Astrocyte of the hippocampus (primary cell): ENCODE measurements around the gene IVD.
"Not testable (repeated sequence)": the region's sequence is repeated elsewhere in the genome, so short reads cannot be mapped to it uniquely, and the experiment has no call there.

Experiments used
- DNase-seq: peaks from one replicate; pipeline ENCODE4 v3.0.0; 2011; ENCODE audit warnings: low read depth, low spot score

The IVD gene

GRCh38 chr15:40438712-40439111 lies 33.1 kb downstream of the IVD start:
- DNase-seq = no peak

DNA sequence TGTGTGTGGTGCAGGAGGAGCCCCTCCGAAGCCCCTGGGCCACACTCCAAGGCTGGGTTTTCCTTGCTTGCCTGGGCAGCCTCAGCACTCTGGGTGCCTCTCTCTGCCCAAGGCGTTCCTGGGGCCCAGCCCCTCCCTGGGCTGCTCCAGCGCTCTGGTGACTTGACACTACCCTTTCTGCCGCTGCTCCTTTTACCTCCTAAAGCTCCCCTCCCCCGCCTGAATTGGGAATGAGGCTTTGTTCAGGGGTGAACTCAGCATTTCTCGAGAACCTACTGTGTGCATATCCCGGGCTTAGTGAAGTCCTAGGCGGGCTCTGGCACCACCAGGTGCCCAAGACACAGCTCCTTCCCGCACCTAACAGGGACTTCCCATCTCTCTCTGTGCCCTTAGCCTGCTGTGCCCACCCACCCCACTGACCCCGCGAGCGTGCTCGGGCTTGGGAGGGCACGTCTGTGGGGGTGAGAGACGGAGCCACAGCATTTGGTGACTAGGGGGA lies 33.9 kb downstream of the IVD start:
- DNase-seq = peak; percentile 41

DNA sequence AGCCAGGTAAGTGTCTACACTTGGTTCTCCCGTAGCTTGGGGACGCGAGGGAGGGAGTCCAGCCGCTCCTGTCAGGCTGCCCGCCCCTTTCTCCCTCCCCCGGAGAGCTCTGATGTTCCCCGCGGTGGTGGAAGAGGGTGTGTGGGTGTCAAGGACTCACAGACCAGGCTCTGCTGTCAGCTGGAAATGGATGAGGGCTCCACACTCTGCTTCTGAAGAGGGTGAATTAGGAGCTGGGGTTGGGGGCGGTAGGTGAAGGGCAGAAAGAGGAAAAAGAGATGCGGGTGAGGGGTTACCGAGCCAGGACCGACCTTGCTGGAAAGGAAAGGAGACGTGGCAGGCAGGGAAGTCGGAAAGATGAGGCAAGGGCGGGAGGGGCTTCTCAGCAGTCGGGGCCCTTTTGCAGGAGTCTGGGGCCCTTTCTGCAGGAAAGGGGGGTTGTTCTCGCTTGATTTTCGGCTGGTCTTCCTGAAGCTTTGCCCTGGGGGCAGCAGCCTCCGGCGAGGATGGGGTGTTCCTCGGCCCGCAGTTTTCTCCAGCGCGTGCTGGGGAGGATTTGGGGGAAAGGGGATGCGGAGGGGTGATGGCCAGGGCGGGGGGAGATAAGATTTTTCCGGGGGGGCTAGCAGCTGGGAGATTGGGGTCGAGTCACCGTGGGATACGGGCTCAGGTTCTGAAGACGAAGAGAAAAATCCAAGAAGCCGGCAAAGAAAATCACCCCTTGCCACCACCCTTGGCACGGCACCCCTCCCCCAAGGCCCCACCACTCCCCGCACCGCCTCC lies 34.6 kb downstream of the IVD start:
- DNase-seq = peak; percentile 62

GRCh38 chr15:40440743-40441564 lies 35.4 kb downstream of the IVD start, which contains the start of gene BAHD1:
Gene BAHD1, plus strand, starts transcription at chr15:40440953. Its CDS starts 17,512 bp downstream, at chr15:40458465.
- peak; percentile 98 for DNase-seq

GRCh38 chr15:40441565-40442531 lies 36.3 kb downstream of the IVD start:
- DNase-seq = peak; percentile 50

- no peak for DNase-seq
Measured at GRCh38 chr15:40443255-40443654, 37.7 kb downstream of the IVD start.

DNA sequence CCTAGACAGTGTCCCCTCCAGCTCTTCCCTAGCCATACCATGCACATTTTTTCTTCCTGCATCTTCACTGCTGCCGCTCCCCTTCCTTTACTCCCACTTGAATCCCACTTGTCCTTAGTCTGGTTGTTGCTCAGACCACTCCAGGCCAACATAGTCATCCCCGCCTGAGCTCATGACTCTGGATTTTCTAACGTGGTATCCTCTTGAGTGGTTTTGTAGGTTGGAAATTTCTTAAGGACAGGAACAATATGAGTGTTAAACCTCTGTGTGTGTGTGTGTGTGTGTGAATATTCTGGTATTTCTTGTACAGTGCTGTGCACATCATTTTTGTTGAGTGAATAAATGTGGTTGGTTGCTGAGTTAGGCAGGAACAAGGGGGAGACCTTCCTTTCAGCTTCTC lies 38.3 kb downstream of the IVD start:
- DNase-seq = no peak

GRCh38 chr15:40444736-40445135 lies 39.1 kb downstream of the IVD start:
- DNase-seq = no peak

GRCh38 chr15:40445421-40445922 lies 39.9 kb downstream of the IVD start:
- peak; percentile 51 for DNase-seq

- no peak for DNase-seq
Measured at GRCh38 chr15:40446144-40446543, 40.5 kb downstream of the IVD start.

GRCh38 chr15:40448354-40448753 lies 42.8 kb downstream of the IVD start:
- no peak for DNase-seq

DNA sequence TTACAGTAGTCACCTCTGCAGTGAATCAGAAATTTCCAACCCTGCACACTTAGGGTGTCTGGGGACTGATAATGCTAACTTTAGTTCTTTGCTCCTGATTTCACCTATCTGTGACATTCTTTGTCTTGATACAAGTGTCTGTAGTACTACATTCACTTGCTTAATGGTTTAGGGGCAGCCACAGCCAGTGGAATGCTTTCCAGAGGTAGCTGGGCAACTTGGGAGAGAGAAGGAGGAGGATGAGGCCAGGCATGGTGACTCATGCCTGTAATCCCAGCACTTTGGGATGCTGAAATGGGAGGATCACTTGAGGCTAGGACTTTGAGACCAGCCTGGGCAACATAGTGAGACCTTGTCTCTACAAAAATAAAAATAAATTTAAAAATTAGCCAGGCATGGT lies 43.7 kb downstream of the IVD start:
- no peak for DNase-seq

DNA sequence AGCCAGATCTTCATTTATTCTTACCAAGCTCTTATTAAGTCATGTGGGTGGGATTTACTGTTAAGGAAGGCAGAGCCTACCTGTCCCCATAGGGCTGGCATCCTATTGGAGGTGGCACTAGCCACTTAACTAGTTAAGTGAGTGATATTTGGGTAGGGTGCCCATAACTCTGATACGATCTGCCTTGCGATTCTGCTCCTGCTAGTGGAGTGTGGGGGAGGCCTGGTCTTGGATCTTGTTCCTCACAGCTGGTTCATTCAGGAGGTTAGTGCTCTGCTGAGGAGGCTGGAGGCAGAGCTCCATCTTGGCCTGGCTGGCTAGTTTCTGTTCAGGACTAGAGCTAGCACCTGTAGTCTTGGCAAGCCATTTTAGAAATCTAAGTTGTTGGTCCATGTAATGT lies 44.5 kb downstream of the IVD start:
- no peak for DNase-seq

DNA sequence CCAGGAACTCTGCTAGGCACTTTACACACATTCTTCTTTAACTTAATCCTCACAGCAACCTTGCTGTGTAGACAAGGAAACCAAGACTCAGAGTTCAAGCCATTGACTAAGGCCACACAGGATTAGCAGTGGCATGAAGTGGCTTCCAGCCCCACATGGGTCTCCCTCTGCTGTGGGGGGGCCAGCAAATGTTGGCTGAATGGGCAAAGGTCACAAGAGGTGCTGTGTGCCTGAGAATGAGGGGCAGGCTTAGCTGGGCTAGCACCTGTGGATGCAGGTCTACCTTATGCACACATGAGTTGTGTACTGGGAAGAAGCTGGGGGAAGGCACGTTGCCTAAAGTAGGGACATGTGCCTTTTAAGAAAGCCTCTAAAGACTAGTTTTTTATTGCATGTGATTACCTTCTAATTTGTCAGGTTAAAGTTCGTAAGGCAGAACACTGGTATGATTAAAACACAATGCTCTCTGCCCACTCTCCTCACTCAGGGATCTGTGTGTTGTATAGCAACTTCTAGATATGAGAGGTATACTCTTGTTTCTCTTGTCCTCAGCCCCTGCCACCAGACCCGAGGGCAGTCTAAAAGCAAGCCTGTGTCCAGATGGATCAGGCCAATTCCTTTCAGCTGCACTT lies 46.0 kb downstream of the IVD start:
- no peak for DNase-seq

- no peak for DNase-seq
Measured at GRCh38 chr15:40452296-40453090, 46.9 kb downstream of the IVD start.

GRCh38 chr15:40453941-40454340 lies 48.3 kb downstream of the IVD start:
- not testable (repeated sequence) for DNase-seq

DNA sequence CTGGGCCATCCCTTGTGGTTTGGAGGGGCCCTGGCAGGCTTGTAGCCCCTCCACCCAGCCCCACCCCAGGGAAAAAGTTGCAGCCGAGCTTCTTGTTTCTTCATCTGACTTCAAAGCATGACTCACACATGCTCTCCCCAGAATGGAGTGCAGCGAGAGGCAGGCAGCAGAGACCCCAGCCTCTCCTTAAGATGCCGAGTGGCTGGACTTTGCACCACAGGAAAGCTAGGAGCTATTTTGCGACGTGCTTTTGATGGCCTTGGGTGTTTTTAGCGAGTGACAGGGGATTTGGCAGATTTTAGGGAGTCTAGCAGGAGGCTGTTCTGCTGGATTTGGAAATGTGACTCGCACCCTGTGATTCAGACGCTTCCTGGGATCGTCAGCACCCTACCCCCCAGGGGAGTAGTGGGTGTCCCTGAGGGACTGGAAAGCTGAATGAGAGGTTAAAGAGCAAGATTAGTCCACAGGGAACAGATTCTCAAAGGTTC lies 49.4 kb downstream of the IVD start:
- peak; percentile 60 for DNase-seq

GRCh38 chr15:40456299-40456712 lies 50.7 kb downstream of the IVD start:
- DNase-seq = no peak

- no peak for DNase-seq
Measured at GRCh38 chr15:40456738-40457137, 51.1 kb downstream of the IVD start.
